GM23248 (cell line): Measurements from ENCODE around the gene TSPAN14.

Experiments
- EZH2 ChIP-seq: fragments of 200-600 bp; sonication (generic); IDR thresholded peaks from 2 replicates; pipeline ENCODE4 v1.6.1; 2018; ENCODE audit warnings: antibody characterized with exemption, mild to moderate bottlenecking; ENCODE audit not compliant: insufficient read depth, poor library complexity, severe bottlenecking
- EZH2phosphoT487 ChIP-seq: fragments of 200-600 bp; sonication (generic); IDR thresholded peaks from 2 replicates; pipeline ENCODE4 v1.6.1; 2018; ENCODE audit warnings: antibody characterized with exemption, moderate library complexity, mild to moderate bottlenecking, low read depth; ENCODE audit not compliant: insufficient read depth

- TF ChIP-seq EZH2phosphoT487: no peak
- TF ChIP-seq EZH2: no peak
Measured at GRCh38 chr10:80405626-80406025, 48.5 kb upstream of the TSPAN14 start.
